Activated CD4-positive, alpha-beta memory T cell treated with anti-CD3 and anti-CD28 coated beads, Interleukin-2, amount 10 ng/mL, durations not matched to agents 7 days and 5 days (primary cell): ENCODE data around the gene CFAP77. TPM values are rescaled to one million over a fixed set of nuclear protein-coding genes. Genes with fewer than 3 reads are reported as not detected.

Experiments used
- CTCF ChIA-PET: fragments of 350-600 bp; sonication (Branson Sonifier 250); formaldehyde crosslinking; loops from one replicate; lab custom pipeline; 2021; ENCODE audit warnings: antibody characterized with exemption, inconsistent platforms; lab: Charles Lee
- POLR2A ChIA-PET: fragments of 350-600 bp; sonication (Branson Sonifier 250); formaldehyde crosslinking; loops from one replicate; lab custom pipeline; 2021; ENCODE audit warnings: antibody characterized with exemption; lab: Charles Lee
- DNase-seq: peaks from one replicate; pipeline ENCODE4 v3.0.0-alpha.2; 2020
- H3K27ac Mint-ChIP-seq: one replicate; pipeline ENCODE4 v1.8.0; 2021; ENCODE audit warnings: mild to moderate bottlenecking, mixed read lengths
- H3K27me3 Mint-ChIP-seq: one replicate; pipeline ENCODE4 v1.8.0; 2021; ENCODE audit warnings: mixed read lengths
- H3K36me3 Mint-ChIP-seq: one replicate; pipeline ENCODE4 v1.8.0; 2021; ENCODE audit warnings: low read depth, mixed read lengths
- H3K4me1 Mint-ChIP-seq: one replicate; pipeline ENCODE4 v1.8.0; 2021; ENCODE audit warnings: mixed read lengths
- H3K4me3 Mint-ChIP-seq: one replicate; pipeline ENCODE4 v1.8.0; 2021; ENCODE audit warnings: mild to moderate bottlenecking, mixed read lengths
- H3K9me3 Mint-ChIP-seq: one replicate; pipeline ENCODE4 v1.8.0; 2021; ENCODE audit warnings: mixed read lengths
- total RNA-seq, 2 experiments: library from RNA; stranded (reverse); gene quantifications; one replicate each; pipeline ENCODE4 v1.2.3, GENCODE V29; 2021

Gene CFAP77
- total RNA-seq, 2 experiments from 2014 or later, result not detected

DNA sequence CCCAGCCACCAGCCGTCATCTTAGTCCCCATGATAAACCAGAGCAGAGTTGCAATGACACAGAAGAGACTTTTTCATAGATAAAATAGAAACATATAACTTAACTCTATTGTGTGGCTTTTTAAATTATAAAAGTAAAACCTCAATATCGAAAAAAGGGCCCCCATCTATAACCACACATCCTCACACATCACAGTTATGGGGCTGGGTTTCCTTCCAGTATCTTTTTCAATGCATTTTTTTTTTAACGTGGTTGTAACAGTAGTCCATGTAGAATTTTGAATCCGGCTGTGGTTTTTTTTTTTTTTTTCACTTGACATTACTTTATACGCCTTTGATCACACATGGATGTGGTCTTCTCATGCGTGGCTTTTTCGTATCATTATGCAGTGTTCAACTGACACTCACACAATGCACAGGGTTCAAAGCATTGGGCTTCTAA lies 77.4 kb downstream of the CFAP77 start:
- Mint-ChIP-seq H3K36me3 (no peaks in the 10 kb centered on the region), H3K27ac (peak overlapping the region; percentile 83), H3K4me3 (peak overlapping the region; percentile 61), H3K27me3 (peaks cover 38% of the 10 kb centered on the region), H3K4me1 (peaks cover 22% of the 10 kb centered on the region), H3K9me3 (no peaks in the 10 kb centered on the region)
- POLR2A ChIA-PET, result no interaction called here
- DNase-seq, result no peak
- CTCF ChIA-PET, result interaction anchor here (2.8 kb wide), 1 partner anchor 20 kb away, joined by 11 read pairs; no protein-coding TSS in a partner anchor

DNA sequence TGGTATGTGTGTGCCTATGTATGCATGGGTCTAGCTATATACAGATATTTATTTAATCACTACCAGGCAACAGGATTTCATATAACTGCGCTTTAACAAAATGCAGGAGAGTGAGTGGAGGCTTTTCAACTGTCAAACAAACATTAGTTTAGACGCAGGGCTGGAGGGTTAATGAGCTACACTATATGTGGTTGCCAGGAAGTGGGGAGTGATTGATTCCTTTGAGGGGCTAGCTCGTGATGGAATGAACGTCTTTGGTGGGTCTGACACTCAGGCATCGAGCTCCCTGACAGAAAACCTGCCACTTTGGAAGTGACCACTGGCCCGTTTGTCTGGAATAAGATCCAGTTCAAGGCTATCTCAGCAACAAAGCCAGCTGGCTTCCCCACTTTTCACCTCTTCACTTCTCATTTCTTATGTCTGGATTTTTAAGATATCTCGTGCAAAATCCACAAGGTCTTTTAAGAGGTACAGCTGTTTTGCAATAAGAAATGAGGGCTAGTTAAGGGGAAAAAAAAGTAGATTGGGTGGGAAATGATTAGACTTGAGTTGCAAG lies 78.0 kb downstream of the CFAP77 start:
- Mint-ChIP-seq H3K27ac (peak overlapping the region; percentile 83), H3K36me3 (no peaks in the 10 kb centered on the region), H3K27me3 (peaks cover 39% of the 10 kb centered on the region), H3K9me3 (no peaks in the 10 kb centered on the region), H3K4me1 (peaks cover 22% of the 10 kb centered on the region), H3K4me3 (no peak overlapping the region)
- CTCF ChIA-PET, result interaction anchor here (1.4 to 2.8 kb wide), 3 partner anchors 13 to 32 kb away, joined by 3 to 11 read pairs (median 4); no protein-coding TSS in a partner anchor
- POLR2A ChIA-PET, result interaction anchor here (1.2 kb wide), 1 partner anchor 12 kb away, joined by 3 read pairs; no protein-coding TSS in a partner anchor
- DNase-seq, result no peak

DNA sequence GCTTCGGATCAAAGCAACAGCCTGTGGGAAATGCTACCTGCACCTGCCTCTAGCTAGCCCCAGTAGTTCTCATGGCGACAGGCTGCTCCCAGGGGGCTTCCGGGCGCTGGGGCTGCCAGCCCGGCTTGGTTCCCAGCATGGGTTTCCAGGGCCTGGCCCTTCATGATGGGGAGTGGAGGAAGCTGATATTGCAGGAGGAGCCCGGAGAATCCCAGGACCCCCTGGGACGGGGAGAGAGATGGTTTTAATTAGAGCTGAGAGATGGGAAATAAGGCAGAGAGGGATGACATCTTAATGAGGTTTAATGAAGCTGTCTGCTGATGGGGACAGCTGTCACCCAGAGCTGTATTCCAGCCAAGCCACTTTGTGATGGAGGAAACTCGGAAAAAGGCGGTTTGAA lies 78.6 kb downstream of the CFAP77 start:
- no peak for DNase-seq
- no peaks in the 10 kb centered on the region for H3K36me3 Mint-ChIP-seq
- H3K27ac Mint-ChIP-seq, result no peak overlapping the region
- H3K9me3 Mint-ChIP-seq, result no peaks in the 10 kb centered on the region
- CTCF ChIA-PET, result interaction anchor here (1.4 to 2.8 kb wide), 3 partner anchors 12 to 32 kb away, joined by 3 to 11 read pairs (median 4); no protein-coding TSS in a partner anchor
- peaks cover 39% of the 10 kb centered on the region for H3K27me3 Mint-ChIP-seq
- POLR2A ChIA-PET, result interaction anchor here (1.2 kb wide), 1 partner anchor 12 kb away, joined by 3 read pairs; no protein-coding TSS in a partner anchor
- peaks cover 22% of the 10 kb centered on the region for H3K4me1 Mint-ChIP-seq
- H3K4me3 Mint-ChIP-seq, result no peak overlapping the region

DNA sequence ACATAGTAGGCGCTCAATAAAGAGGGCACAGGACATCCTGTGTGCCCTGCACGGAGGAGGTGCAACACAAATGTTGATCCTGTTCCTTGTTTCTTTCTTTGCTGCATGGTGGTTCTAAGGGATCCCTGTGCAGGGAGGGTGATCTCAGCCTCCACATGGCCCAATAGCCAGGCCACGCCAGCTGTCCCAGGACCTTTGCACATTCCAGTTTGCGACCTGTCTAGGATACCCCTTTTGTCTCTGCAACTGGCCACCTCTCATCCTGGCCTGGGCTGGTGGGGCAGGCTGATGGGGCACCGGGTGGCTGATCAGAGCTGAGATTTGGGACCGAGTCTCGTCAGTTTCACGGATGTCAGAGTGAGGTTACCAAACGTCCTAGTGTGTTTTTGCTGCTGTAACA lies 79.5 kb downstream of the CFAP77 start:
- Mint-ChIP-seq H3K4me1 (peaks cover 22% of the 10 kb centered on the region), H3K27me3 (peaks cover 40% of the 10 kb centered on the region), H3K9me3 (no peaks in the 10 kb centered on the region), H3K36me3 (no peaks in the 10 kb centered on the region), H3K27ac (no peak overlapping the region), H3K4me3 (no peak overlapping the region)
- POLR2A ChIA-PET, result interaction anchor here (1.2 kb wide), 1 partner anchor 11 kb away, joined by 3 read pairs; no protein-coding TSS in a partner anchor
- no peak for DNase-seq
- CTCF ChIA-PET, result interaction anchor here (1.5 to 2.8 kb wide), 2 partner anchors 11 to 18 kb away, joined by 4 to 11 read pairs; no protein-coding TSS in a partner anchor

DNA sequence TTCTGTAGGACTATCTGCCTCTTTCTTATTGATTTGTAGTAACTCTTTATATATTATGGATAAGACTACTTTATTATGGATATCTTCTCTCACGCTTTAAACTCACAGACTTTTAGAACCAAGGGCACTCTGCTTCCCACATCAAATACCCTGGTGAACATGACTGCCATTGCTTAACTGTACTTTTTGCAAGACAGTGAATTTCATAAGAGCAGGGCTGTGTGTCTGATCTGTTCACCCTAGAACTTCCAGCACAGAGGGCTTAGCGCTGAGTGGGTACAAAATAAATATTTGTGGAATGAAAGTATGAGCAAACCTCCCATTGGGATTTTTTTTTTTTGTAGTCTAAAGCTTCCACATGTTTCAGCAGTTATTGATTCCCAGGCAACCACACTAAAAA lies 84.8 kb downstream of the CFAP77 start:
- no peak for DNase-seq
- Mint-ChIP-seq H3K36me3 (no peaks in the 10 kb centered on the region), H3K4me3 (no peak overlapping the region), H3K27me3 (peaks cover 27% of the 10 kb centered on the region), H3K9me3 (no peaks in the 10 kb centered on the region), H3K27ac (no peak overlapping the region), H3K4me1 (no peaks in the 10 kb centered on the region)
- ChIA-PET POLR2A (no interaction called here), CTCF (no interaction called here)

DNA sequence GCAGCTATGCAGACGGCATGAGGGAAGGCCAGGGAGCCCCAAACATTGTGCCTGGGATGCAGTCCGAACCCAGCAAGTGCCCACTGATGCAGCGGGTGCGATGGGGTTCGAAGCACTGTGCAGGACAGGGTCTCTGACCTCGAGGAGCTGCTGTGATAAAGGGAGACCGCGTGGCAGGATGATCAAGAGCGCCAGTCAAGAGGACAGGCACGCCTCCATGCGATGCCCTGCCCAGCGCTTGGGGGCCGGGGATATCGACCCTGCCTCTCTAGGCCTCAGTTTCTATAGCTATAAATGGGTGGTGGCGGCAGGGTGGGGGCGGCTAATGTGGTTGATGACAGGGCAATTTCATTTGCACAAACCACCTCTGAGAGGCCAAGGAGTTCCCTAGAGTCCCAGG lies 87.7 kb downstream of the CFAP77 start:
- Mint-ChIP-seq H3K4me3 (no peak overlapping the region), H3K9me3 (no peaks in the 10 kb centered on the region), H3K36me3 (no peaks in the 10 kb centered on the region), H3K27me3 (peaks cover 16% of the 10 kb centered on the region), H3K27ac (no peak overlapping the region), H3K4me1 (no peaks in the 10 kb centered on the region)
- CTCF ChIA-PET, result interaction anchor here (2.7 kb wide), 1 partner anchor 10 kb away, joined by 9 read pairs; no protein-coding TSS in a partner anchor
- no peak for DNase-seq
- POLR2A ChIA-PET, result no interaction called here

DNA sequence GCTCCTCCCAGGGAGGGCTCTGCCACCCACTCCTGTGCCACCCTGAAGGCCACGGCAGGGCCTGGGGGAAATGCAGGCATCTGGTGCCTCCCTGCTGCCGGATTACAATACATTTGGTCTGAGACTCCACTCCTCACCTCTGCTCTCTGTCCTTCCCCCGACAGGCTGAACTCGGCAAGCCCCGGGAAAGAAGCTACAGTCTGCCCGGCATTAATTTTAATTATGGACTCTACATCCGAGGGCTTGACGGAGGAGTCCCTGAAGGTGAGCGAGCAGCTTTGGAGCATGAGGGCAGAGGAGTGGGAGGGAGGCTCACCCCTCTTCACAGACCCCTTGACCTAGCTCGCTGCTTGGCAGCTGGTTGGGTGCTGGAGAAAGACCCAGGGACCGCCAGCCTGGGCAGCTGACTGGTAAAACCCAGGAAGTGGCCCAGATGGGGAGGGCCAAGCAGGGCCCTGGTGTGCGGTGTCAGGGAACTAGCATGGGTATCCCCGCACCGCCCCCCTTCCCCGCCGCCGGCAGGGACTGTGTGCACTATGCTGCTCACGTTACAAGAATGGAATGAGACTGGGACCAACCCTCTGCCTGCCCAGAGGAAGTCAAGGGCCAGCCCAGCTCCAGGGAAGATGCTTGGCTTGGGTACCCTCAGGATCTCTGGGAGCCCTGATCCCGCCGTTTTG lies 88.7 kb downstream of the CFAP77 start:
- H3K4me1 Mint-ChIP-seq, result no peaks in the 10 kb centered on the region
- POLR2A ChIA-PET, result no interaction called here
- H3K36me3 Mint-ChIP-seq, result no peaks in the 10 kb centered on the region
- H3K27me3 Mint-ChIP-seq, result peaks cover 14% of the 10 kb centered on the region
- CTCF ChIA-PET, result interaction anchor here (2.7 kb wide), 1 partner anchor 9 kb away, joined by 9 read pairs; no protein-coding TSS in a partner anchor
- no peak for DNase-seq
- no peaks in the 10 kb centered on the region for H3K9me3 Mint-ChIP-seq
- no peak overlapping the region for H3K4me3 Mint-ChIP-seq
- H3K27ac Mint-ChIP-seq, result no peak overlapping the region

DNA sequence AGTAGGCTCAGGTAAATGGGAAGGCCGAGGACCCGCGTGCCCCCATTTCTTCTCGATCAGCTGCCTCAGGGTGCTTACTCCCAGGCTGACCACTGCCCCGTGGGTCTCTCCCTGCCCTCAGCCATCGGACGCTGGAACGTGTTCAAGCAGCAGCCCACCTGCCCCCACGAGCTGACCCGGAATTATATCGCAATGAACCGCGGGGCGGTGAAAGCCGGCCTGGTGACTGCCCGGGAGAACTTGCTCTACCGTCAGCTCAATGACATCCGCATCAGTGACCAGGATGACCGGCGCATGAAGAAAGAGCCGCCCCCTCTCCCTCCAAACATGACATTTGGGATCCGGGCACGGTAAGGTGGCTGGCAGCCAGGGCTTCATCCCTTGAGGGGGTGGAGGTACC lies 89.2 kb downstream of the CFAP77 start:
- ChIA-PET CTCF (interaction anchor here (2.7 kb wide), 1 partner anchor 8 kb away, joined by 9 read pairs; no protein-coding TSS in a partner anchor), POLR2A (no interaction called here)
- peaks cover 13% of the 10 kb centered on the region for H3K27me3 Mint-ChIP-seq
- H3K27ac Mint-ChIP-seq, result no peak overlapping the region
- H3K9me3 Mint-ChIP-seq, result no peaks in the 10 kb centered on the region
- no peaks in the 10 kb centered on the region for H3K36me3 Mint-ChIP-seq
- no peaks in the 10 kb centered on the region for H3K4me1 Mint-ChIP-seq
- H3K4me3 Mint-ChIP-seq, result no peak overlapping the region
- DNase-seq, result no peak

DNA sequence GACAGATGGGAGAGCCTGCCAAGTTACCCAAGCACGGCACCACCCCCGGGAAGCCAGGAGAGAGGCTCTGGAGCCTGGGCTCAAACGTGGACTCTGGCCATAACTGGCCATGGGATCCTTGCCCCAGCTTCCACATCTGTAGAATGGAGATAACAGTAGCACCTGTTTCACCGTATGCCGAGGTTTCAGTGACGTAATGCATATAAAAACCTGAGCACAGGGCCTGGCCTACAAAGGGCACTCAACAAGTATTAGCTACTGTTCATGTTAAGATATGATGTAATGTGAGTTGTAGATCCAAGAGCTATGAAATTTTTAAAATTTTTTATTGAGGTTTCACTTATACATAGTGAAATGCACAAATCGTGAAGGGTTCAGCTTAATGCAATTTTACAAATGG lies 90.2 kb downstream of the CFAP77 start:
- ChIA-PET CTCF (interaction anchor here (0.5 to 1.1 kb wide), 2 partner anchors 12 to 135 kb away, joined by 4 to 7 read pairs; no protein-coding TSS in a partner anchor), POLR2A (interaction anchor here (0.7 kb wide), 1 partner anchor 11 kb away, joined by 3 read pairs; no protein-coding TSS in a partner anchor)
- H3K27ac Mint-ChIP-seq, result no peak overlapping the region
- DNase-seq, result no peak
- H3K36me3 Mint-ChIP-seq, result no peaks in the 10 kb centered on the region
- no peaks in the 10 kb centered on the region for H3K4me1 Mint-ChIP-seq
- H3K4me3 Mint-ChIP-seq, result no peak overlapping the region
- no peaks in the 10 kb centered on the region for H3K9me3 Mint-ChIP-seq
- peaks cover 12% of the 10 kb centered on the region for H3K27me3 Mint-ChIP-seq

- H3K9me3 Mint-ChIP-seq, result no peaks in the 10 kb centered on the region
- ChIA-PET POLR2A (no interaction called here), CTCF (no interaction called here)
- no peak overlapping the region for H3K4me3 Mint-ChIP-seq
- peaks cover 15% of the 10 kb centered on the region for H3K27me3 Mint-ChIP-seq
- H3K27ac Mint-ChIP-seq, result no peak overlapping the region
- no peak for DNase-seq
- no peaks in the 10 kb centered on the region for H3K36me3 Mint-ChIP-seq
- peaks cover 11% of the 10 kb centered on the region for H3K4me1 Mint-ChIP-seq
Measured at GRCh38 chr9:132502480-132502879, 92.5 kb downstream of the CFAP77 start.

- DNase-seq, result no peak
- H3K9me3 Mint-ChIP-seq, result no peaks in the 10 kb centered on the region
- no peaks in the 10 kb centered on the region for H3K36me3 Mint-ChIP-seq
- H3K27me3 Mint-ChIP-seq, result peaks cover 15% of the 10 kb centered on the region
- ChIA-PET POLR2A (no interaction called here), CTCF (no interaction called here)
- H3K4me3 Mint-ChIP-seq, result no peak overlapping the region
- H3K27ac Mint-ChIP-seq, result no peak overlapping the region
- peaks cover 15% of the 10 kb centered on the region for H3K4me1 Mint-ChIP-seq
Measured at GRCh38 chr9:132503116-132503515, 93.1 kb downstream of the CFAP77 start.

GRCh38 chr9:132504488-132504887 lies 94.5 kb downstream of the CFAP77 start:
- no peak for DNase-seq
- Mint-ChIP-seq H3K36me3 (no peaks in the 10 kb centered on the region), H3K9me3 (no peaks in the 10 kb centered on the region), H3K4me3 (no peak overlapping the region), H3K27me3 (peaks cover 15% of the 10 kb centered on the region), H3K4me1 (peaks cover 15% of the 10 kb centered on the region), H3K27ac (no peak overlapping the region)
- CTCF ChIA-PET, result no interaction called here
- POLR2A ChIA-PET, result no interaction called here
